GM23338 (cell line): Measurements from ENCODE around the gene LMOD1. TPM values are rescaled to one million over a fixed set of nuclear protein-coding genes. Genes with fewer than 3 reads are reported as not detected.

Source experiments
- ATAC-seq: fragments of 200-7000 bp; cut with Tn5 transposase; 3 replicates; pipeline ENCODE4 v1.9.1; 2020
- DNase-seq: peaks from one replicate; pipeline ENCODE4 v3.0.0-alpha.2; 2015; ENCODE audit warnings: low spot score
- H2AFZ ChIP-seq: fragments of 200-600 bp; sonication (generic); 2 replicates; pipeline ENCODE4 v1.8.0; 2016; ENCODE audit warnings: antibody characterized with exemption, mild to moderate bottlenecking, moderate library complexity
- H3F3A ChIP-seq: fragments of 200-600 bp; sonication (generic); replicated peaks from 2 replicates; pipeline ENCODE4 v1.8.0; 2017; ENCODE audit warnings: antibody characterized with exemption, mixed run types, low read depth
- H3K27ac ChIP-seq: fragments of 200-600 bp; sonication (generic); 2 replicates; pipeline ENCODE4 v1.6.1; 2016; ENCODE audit warnings: low read depth
- H3K27me3 ChIP-seq: fragments of 200-600 bp; sonication (generic); 2 replicates; pipeline ENCODE4 v1.8.0; 2016; ENCODE audit warnings: mild to moderate bottlenecking, mixed run types, moderate library complexity; ENCODE audit not compliant: insufficient read depth
- H3K36me3 ChIP-seq: fragments of 200-600 bp; sonication (generic); 2 replicates; pipeline ENCODE4 v1.8.0; 2016; ENCODE audit warnings: mild to moderate bottlenecking; ENCODE audit not compliant: insufficient read depth
- H3K4me1 ChIP-seq: fragments of 200-600 bp; sonication (generic); 2 replicates; pipeline ENCODE4 v1.8.0; 2016; ENCODE audit warnings: mild to moderate bottlenecking, moderate library complexity; ENCODE audit not compliant: insufficient read depth
- H3K4me2 ChIP-seq: fragments of 200-600 bp; sonication (generic); 2 replicates; pipeline ENCODE4 v1.7.1; 2017; ENCODE audit warnings: mixed run types
- H3K4me3 ChIP-seq: fragments of 200-600 bp; sonication (generic); 2 replicates; pipeline ENCODE4 v1.6.1; 2016; ENCODE audit warnings: mixed run types
- H3K79me2 ChIP-seq: fragments of 200-600 bp; sonication (generic); replicated peaks from 2 replicates; pipeline ENCODE4 v1.8.0; 2017; ENCODE audit warnings: mild to moderate bottlenecking; ENCODE audit not compliant: insufficient read depth
- H3K9me2 ChIP-seq: fragments of 200-600 bp; sonication (generic); 2 replicates; pipeline ENCODE4 v1.8.0; 2017; ENCODE audit not compliant: insufficient read depth
- H4K20me1 ChIP-seq: fragments of 200-600 bp; sonication (generic); replicated peaks from 2 replicates; pipeline ENCODE4 v1.8.0; 2017; ENCODE audit warnings: mild to moderate bottlenecking; ENCODE audit not compliant: insufficient read depth
- H3K27ac Mint-ChIP-seq: 2 replicates; pipeline ENCODE4 v1.8.0; 2020; ENCODE audit warnings: inconsistent platforms, mild to moderate bottlenecking, moderate library complexity, mixed read lengths
- H3K27me3 Mint-ChIP-seq: 3 replicates; pipeline ENCODE4 v1.8.0; 2022; ENCODE audit warnings: low read depth, mild to moderate bottlenecking, moderate library complexity, mixed read lengths, inconsistent platforms; ENCODE audit not compliant: insufficient read depth, poor library complexity
- H3K36me3 Mint-ChIP-seq: 3 replicates; pipeline ENCODE4 v1.8.0; 2021; ENCODE audit warnings: low read depth, mild to moderate bottlenecking, inconsistent platforms, moderate library complexity, mixed read lengths
- H3K4me1 Mint-ChIP-seq: 3 replicates; pipeline ENCODE4 v1.8.0; 2020; ENCODE audit warnings: mild to moderate bottlenecking, inconsistent platforms, mixed read lengths
- H3K4me3 Mint-ChIP-seq: 3 replicates; pipeline ENCODE4 v1.8.0; 2021; ENCODE audit warnings: moderate library complexity, mild to moderate bottlenecking, inconsistent platforms, mixed read lengths
- H3K9me3 Mint-ChIP-seq: 3 replicates; pipeline ENCODE4 v1.8.0; 2020; ENCODE audit warnings: moderate library complexity, mild to moderate bottlenecking, inconsistent platforms, mixed read lengths
- CTCF ChIP-seq, 2 experiments: fragments of 200-600 bp in 1 of 2; sonication (generic) in 1 of 2; conservative IDR thresholded peaks; 2 replicates each; pipeline versions ENCODE4 v1.5.1 to v1.6.1; 2016 to 2017; ENCODE audit warnings: antibody characterized with exemption in 2 of 2, low read depth in 2 of 2, mild to moderate bottlenecking in 2 of 2, moderate library complexity in 1 of 2
- POLR2AphosphoS5 ChIP-seq: IDR thresholded peaks from 2 replicates; pipeline ENCODE4 v1.6.1; 2016; ENCODE audit warnings: antibody characterized with exemption, low read depth
- REST ChIP-seq: IDR thresholded peaks from one replicate; pipeline ENCODE4 v1.6.1; 2018; ENCODE audit warnings: antibody characterized with exemption; ENCODE audit not compliant: unreplicated experiment
- ZNF462 ChIP-seq: fragments of 250-450 bp; sonication (Bioruptor Pico); IDR thresholded peaks from 2 replicates; pipeline ENCODE4 v1.5.0; 2020; ENCODE audit warnings: mild to moderate bottlenecking, moderate library complexity
- polyA plus RNA-seq: library from polyadenylated mRNA; unstranded; fragments of >200 nt; fragmentation: Nextera tagmentation; extraction: Ambion mirVana; gene quantifications from 2 replicates; pipeline ENCODE4 v1.2.1, GENCODE V29; 2016
- total RNA-seq: library from RNA; depleted of rRNA; stranded (reverse); fragments of >200 nt; shearing (Covaris generic); gene quantifications from 2 replicates; pipeline ENCODE4 v1.2.3, GENCODE V29; 2014

LMOD1 gene
- total and polyA plus RNA-seq, 2 experiments from 2014 or later, result 0.74 to 1.7 TPM

GRCh38 chr1:201930803-201931202 lies 15.5 kb downstream of the LMOD1 start (continued):
- TF ChIP-seq ZNF462 (CRISPR knock-in tag) (no peak), CTCF (conservative IDR thresholded peaks at IDR 0.05; ENCODE audit: low read depth in 2 of 2) (no peak)

- Histone ChIP-seq H3K27me3 (no peaks in the 10 kb centered on the region), H4K20me1 (no peaks in the 10 kb centered on the region), H3K27ac (no peak overlapping the region), H3K4me2 (no peak overlapping the region), H3K36me3 (no peaks in the 10 kb centered on the region), H3K4me1 (no peaks in the 10 kb centered on the region), H3K4me3 (no peak overlapping the region), H3F3A (no peaks in the 10 kb centered on the region), H3K79me2 (no peaks in the 10 kb centered on the region), H3K9me2 (0 out of 2 replicates have a peak, but pooled peaks cover 4% of the 10 kb centered on the region), H2AFZ (no peak overlapping the region)
- Mint-ChIP-seq H3K36me3 (no peaks in the 10 kb centered on the region), H3K9me3 (no peaks in the 10 kb centered on the region), H3K4me1 (no peaks in the 10 kb centered on the region), H3K27ac (no peak overlapping the region), H3K4me3 (no peak overlapping the region), H3K27me3 (no peaks in the 10 kb centered on the region)
- TF ChIP-seq REST (no peak), POLR2AphosphoS5 (no peak)
- ATAC-seq, result no peak
- no peak for DNase-seq
These were observed 16.2 kb downstream of the LMOD1 start for GRCh38 chr1:201930137-201930536.
